ENCODE data around the gene DLGAP1. TPM values are rescaled to one million over a fixed set of nuclear protein-coding genes. Genes with fewer than 3 reads are reported as not detected.
A peak's percentile ranks its signal among the peaks of the same experiment; 100 is the strongest.

Gene DLGAP1
- total RNA-seq, 1 donor from 2014 or later = 11.5 TPM

DNA sequence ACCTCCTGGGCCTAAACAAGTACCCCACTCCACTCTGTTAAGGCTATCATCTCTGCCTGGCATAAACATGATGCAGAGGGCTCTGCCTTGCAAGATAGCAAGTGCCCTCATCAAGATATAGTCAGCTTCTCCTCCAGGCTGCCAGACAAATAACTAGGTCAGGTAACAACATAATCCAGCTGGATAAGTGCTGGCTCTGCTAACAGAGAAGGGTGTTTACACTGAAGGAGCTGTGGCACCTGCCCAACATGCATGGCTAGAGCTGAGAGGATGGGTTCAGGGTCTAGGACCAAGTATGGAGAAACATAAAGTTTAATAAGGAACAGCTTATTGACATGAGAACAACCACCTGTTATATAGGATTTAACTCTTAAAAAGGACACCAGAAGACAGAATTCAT lies 42.8 kb downstream of the DLGAP1 start:
- peaks cover 4% of the 10 kb centered on the region for H3K36me3 Mint-ChIP-seq (ENCODE audit: low read depth)

DNA sequence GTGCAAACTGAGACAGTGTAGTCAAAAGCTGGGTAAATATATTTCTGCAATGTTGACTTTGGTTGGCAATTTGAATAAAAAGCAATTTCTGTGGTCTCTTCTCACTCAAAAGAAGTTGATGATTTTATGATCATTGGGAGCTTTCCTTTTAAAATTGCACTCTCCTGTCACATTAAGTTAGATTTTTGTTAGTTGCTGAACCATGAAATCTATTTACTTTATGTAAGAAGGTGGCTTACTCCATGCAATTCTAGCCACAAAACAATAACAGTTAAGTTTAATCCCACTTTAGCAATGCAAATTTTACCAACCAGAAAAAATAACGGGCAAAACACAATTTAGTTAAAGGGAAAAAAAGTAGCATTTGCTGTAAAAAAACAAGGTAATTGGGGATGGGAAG lies 48.3 kb downstream of the DLGAP1 start:
- H3K36me3 Mint-ChIP-seq (ENCODE audit: low read depth) = peaks cover 4% of the 10 kb centered on the region
- no peaks in the 10 kb centered on the region for H3K27me3 Mint-ChIP-seq (ENCODE audit: low read depth)
- peaks cover 4% of the 10 kb centered on the region for H3K4me1 Mint-ChIP-seq
- peaks cover 11% of the 10 kb centered on the region for H3K9me3 Mint-ChIP-seq
- TF ChIP-seq, protein P1, sequence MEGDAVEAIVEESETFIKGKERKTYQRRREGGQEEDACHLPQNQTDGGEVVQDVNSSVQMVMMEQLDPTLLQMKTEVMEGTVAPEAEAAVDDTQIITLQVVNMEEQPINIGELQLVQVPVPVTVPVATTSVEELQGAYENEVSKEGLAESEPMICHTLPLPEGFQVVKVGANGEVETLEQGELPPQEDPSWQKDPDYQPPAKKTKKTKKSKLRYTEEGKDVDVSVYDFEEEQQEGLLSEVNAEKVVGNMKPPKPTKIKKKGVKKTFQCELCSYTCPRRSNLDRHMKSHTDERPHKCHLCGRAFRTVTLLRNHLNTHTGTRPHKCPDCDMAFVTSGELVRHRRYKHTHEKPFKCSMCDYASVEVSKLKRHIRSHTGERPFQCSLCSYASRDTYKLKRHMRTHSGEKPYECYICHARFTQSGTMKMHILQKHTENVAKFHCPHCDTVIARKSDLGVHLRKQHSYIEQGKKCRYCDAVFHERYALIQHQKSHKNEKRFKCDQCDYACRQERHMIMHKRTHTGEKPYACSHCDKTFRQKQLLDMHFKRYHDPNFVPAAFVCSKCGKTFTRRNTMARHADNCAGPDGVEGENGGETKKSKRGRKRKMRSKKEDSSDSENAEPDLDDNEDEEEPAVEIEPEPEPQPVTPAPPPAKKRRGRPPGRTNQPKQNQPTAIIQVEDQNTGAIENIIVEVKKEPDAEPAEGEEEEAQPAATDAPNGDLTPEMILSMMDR (conservative IDR thresholded peaks at IDR 0.05) = no peak
- DNase-seq (ENCODE audit: low read depth, low spot score) = no peak
- H3K27ac Mint-ChIP-seq (ENCODE audit: unreplicated experiment) = peak overlapping the region; percentile 81
- no peak overlapping the region for H3K4me3 Mint-ChIP-seq

More for the DNA sequence above, 42.8 kb downstream of the DLGAP1 start:
- no peak overlapping the region for H3K4me3 Mint-ChIP-seq
- DNase-seq (ENCODE audit: low read depth, low spot score) = no peak
- H3K4me1 Mint-ChIP-seq = no peaks in the 10 kb centered on the region
- TF ChIP-seq, protein P1 (conservative IDR thresholded peaks at IDR 0.05) = no peak
- no peak overlapping the region for H3K27ac Mint-ChIP-seq (ENCODE audit: unreplicated experiment)
- peaks cover 9% of the 10 kb centered on the region for H3K9me3 Mint-ChIP-seq
- H3K27me3 Mint-ChIP-seq (ENCODE audit: low read depth) = no peaks in the 10 kb centered on the region

DNA sequence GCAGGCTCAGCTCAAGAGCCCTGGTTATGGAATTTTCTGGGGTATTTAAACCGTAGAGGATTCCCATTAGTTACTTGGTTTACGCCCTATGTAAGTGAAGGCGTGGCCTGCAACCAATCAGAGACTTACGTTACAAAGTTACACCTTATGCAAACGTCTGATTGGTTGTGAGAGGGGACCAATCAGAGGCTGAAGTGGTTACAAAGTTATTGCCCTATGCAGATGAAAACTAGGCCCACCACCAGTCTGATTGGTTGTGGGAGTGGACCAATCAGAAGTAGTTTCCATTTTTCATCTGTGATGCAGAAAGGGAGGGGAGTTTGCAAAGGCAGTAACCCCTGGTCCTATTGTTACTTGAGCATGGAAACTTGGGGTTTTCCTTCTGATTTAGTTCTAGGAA lies 49.1 kb downstream of the DLGAP1 start:
- Mint-ChIP-seq H3K4me1 (peaks cover 5% of the 10 kb centered on the region), H3K36me3 (ENCODE audit: low read depth) (peaks cover 4% of the 10 kb centered on the region), H3K9me3 (peaks cover 11% of the 10 kb centered on the region), H3K27ac (ENCODE audit: unreplicated experiment) (no peak overlapping the region), H3K27me3 (ENCODE audit: low read depth) (no peaks in the 10 kb centered on the region), H3K4me3 (no peak overlapping the region)
- DNase-seq (ENCODE audit: low read depth, low spot score) = no peak
- TF ChIP-seq, protein P1 (conservative IDR thresholded peaks at IDR 0.05) = no peak

GRCh38 chr18:4403836-4404235 lies 51.3 kb downstream of the DLGAP1 start:
- H3K27ac Mint-ChIP-seq (ENCODE audit: unreplicated experiment) = no peak overlapping the region
- peaks cover 7% of the 10 kb centered on the region for H3K9me3 Mint-ChIP-seq
- no peaks in the 10 kb centered on the region for H3K27me3 Mint-ChIP-seq (ENCODE audit: low read depth)
- peaks cover 9% of the 10 kb centered on the region for H3K4me1 Mint-ChIP-seq
- H3K36me3 Mint-ChIP-seq (ENCODE audit: low read depth) = no peaks in the 10 kb centered on the region
- TF ChIP-seq, protein P1 (conservative IDR thresholded peaks at IDR 0.05) = no peak
- DNase-seq (ENCODE audit: low read depth, low spot score) = no peak
- no peak overlapping the region for H3K4me3 Mint-ChIP-seq

DNA sequence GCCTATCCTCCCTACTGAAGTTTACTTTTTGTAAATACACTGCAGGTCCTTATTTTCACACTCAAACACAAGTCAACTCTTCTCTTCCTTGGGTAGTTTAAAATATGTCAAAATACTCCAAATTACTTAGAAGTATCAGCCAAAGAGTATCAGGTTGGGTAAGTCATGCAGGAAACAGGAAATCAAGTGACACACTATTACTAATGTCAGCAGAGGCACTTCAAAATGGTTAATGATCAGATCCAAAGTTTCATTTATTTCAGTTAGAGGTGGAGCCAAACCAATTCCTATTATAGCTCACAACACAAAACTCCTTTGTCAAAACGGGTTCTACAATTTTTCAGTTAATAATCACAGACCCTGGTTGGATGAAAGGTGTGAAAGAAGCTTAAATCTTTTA lies 54.2 kb downstream of the DLGAP1 start:
- no peak overlapping the region for H3K4me3 Mint-ChIP-seq
- TF ChIP-seq, protein P1 (conservative IDR thresholded peaks at IDR 0.05) = no peak
- no peaks in the 10 kb centered on the region for H3K27me3 Mint-ChIP-seq (ENCODE audit: low read depth)
- no peaks in the 10 kb centered on the region for H3K36me3 Mint-ChIP-seq (ENCODE audit: low read depth)
- H3K27ac Mint-ChIP-seq (ENCODE audit: unreplicated experiment) = no peak overlapping the region
- H3K4me1 Mint-ChIP-seq = peaks cover 9% of the 10 kb centered on the region
- DNase-seq (ENCODE audit: low read depth, low spot score) = no peak
- peaks cover 2% of the 10 kb centered on the region for H3K9me3 Mint-ChIP-seq

DNA sequence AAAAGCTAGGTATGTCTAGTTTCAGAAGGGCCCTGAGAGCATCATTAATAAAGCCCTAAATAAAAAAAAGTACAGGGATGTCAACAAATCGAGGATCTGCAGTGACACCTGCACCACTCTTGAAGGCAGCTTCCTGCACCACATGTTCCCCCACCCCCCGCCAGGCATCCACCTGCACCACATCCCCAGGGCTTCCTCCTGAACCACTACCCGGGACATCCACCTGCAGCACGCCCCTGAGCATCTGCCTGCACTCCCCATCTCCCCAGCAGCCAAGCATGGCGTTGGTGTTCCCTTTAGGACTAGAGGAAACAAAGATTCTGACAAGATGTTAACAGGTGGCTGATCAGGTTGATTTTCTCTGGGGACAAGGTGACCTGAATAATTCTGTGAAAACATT lies 55.2 kb downstream of the DLGAP1 start:
- H3K27me3 Mint-ChIP-seq (ENCODE audit: low read depth) = no peaks in the 10 kb centered on the region
- H3K9me3 Mint-ChIP-seq = no peaks in the 10 kb centered on the region
- H3K4me1 Mint-ChIP-seq = peaks cover 5% of the 10 kb centered on the region
- TF ChIP-seq, protein P1 (conservative IDR thresholded peaks at IDR 0.05) = no peak
- H3K27ac Mint-ChIP-seq (ENCODE audit: unreplicated experiment) = no peak overlapping the region
- no peak for DNase-seq (ENCODE audit: low read depth, low spot score)
- no peaks in the 10 kb centered on the region for H3K36me3 Mint-ChIP-seq (ENCODE audit: low read depth)
- no peak overlapping the region for H3K4me3 Mint-ChIP-seq
